SK-N-SH (cell line): ENCODE data around the gene MICAL2. TPM values are rescaled to one million over a fixed set of nuclear protein-coding genes. Genes with fewer than 3 reads are reported as not detected.
A peak's percentile ranks its signal among the peaks of the same experiment; 100 is the strongest.

Experiments used
- CTCF ChIA-PET: fragments of 300-600, 350-600 bp; formaldehyde crosslinking; extraction: SDS; loops from one replicate; lab custom pipeline; 2021; lab: Yijun Ruan, JAX
- POLR2A ChIA-PET: fragments of 350-600 bp; sonication (Branson Sonifier 250); formaldehyde crosslinking; extraction: SDS; loops from one replicate; lab custom pipeline; 2020; ENCODE audit warnings: antibody characterized with exemption, inconsistent platforms; lab: Yijun Ruan, JAX
- DNase-seq: peaks from one replicate; pipeline ENCODE4 v3.0.0; 2012
- H2AFZ ChIP-seq: fragments of 200-600 bp; sonication (generic); 2 replicates; pipeline ENCODE4 v1.8.1; 2016; ENCODE audit warnings: antibody characterized with exemption, mild to moderate bottlenecking, low read depth
- H3F3A ChIP-seq: fragments of 200-600 bp; sonication (generic); replicated peaks from 2 replicates; pipeline ENCODE3; 2016; ENCODE audit warnings: antibody characterized with exemption, mild to moderate bottlenecking; ENCODE audit not compliant: insufficient read depth
- H3K27ac ChIP-seq, 2 experiments: fragments of 200-500 bp in 1 of 2; fragments of 200-600 bp in 1 of 2; sonication (Bioruptor generic) in 1 of 2; sonication (generic), shearing (Covaris generic) in 1 of 2; 2 replicates each; pipeline versions ENCODE4 v1.5.1 to v1.6.1; 2014 to 2016; ENCODE audit warnings: low read depth in 2 of 2, inconsistent platforms in 1 of 2, low read length in 1 of 2, mild to moderate bottlenecking in 1 of 2, mixed read lengths in 1 of 2
- H3K27me3 ChIP-seq: fragments of 200-600 bp; sonication (generic), shearing (Covaris generic); 2 replicates; pipeline ENCODE4 v1.6.1; 2016; ENCODE audit warnings: mixed run types; ENCODE audit not compliant: insufficient read depth
- H3K36me3 ChIP-seq, 2 experiments: fragments of 200-500 bp in 1 of 2; fragments of 200-600 bp in 1 of 2; sonication (Bioruptor generic) in 1 of 2; sonication (generic) in 1 of 2; replicated peaks in 1 of 2; 2 replicates each; pipeline versions ENCODE3 to v1.5.1; 2014 to 2016; ENCODE audit warnings: low read length in 1 of 2, mild to moderate bottlenecking in 1 of 2; ENCODE audit not compliant: insufficient read depth in 2 of 2, control insufficient read depth in 1 of 2
- H3K4me1 ChIP-seq, 2 experiments: fragments of 200-500 bp in 1 of 2; fragments of 200-600 bp in 1 of 2; sonication (Bioruptor generic) in 1 of 2; sonication (generic), shearing (Covaris generic) in 1 of 2; 2 replicates each; pipeline versions ENCODE4 v1.5.1 to v1.6.1; 2014 to 2016; ENCODE audit warnings: low read depth in 1 of 2, low read length in 1 of 2, mixed run types in 1 of 2; ENCODE audit not compliant: insufficient read depth in 2 of 2, control insufficient read depth in 1 of 2
- H3K4me2 ChIP-seq: fragments of 200-600 bp; sonication (generic), shearing (Covaris generic); 2 replicates; pipeline ENCODE4 v1.6.1; 2017; ENCODE audit warnings: mixed run types
- H3K4me3 ChIP-seq, 2 experiments: fragments of 200-500 bp in 1 of 2; fragments of 200-600 bp in 1 of 2; sonication (Bioruptor generic) in 1 of 2; sonication (generic), shearing (Covaris generic) in 1 of 2; 2 replicates each; pipeline versions ENCODE4 v1.5.1 to v1.8.1; 2014 to 2016; ENCODE audit warnings: low read depth in 2 of 2, inconsistent platforms in 1 of 2, low read length in 1 of 2, mild to moderate bottlenecking in 1 of 2, mixed read lengths in 1 of 2, moderate library complexity in 1 of 2
- H3K79me2 ChIP-seq: fragments of 200-600 bp; sonication (generic); 2 replicates; pipeline ENCODE4 v1.8.1; 2017; ENCODE audit warnings: mild to moderate bottlenecking; ENCODE audit not compliant: insufficient read depth
- H3K9ac ChIP-seq: fragments of 200-600 bp; sonication (generic); 2 replicates; pipeline ENCODE4 v1.6.1; 2017; ENCODE audit warnings: mixed run types
- H3K9me2 ChIP-seq: fragments of 200-600 bp; sonication (generic); 2 replicates; pipeline ENCODE4 v1.6.1; 2017; ENCODE audit warnings: mixed run types
- H3K9me3 ChIP-seq: fragments of 200-600 bp; sonication (generic); 2 replicates; pipeline ENCODE4 v1.6.1; 2017; ENCODE audit warnings: mixed run types, mild to moderate bottlenecking, moderate library complexity
- H4K20me1 ChIP-seq: fragments of 200-600 bp; sonication (generic); 2 replicates; pipeline ENCODE4 v1.6.1; 2017; ENCODE audit warnings: mild to moderate bottlenecking, mixed run types; ENCODE audit not compliant: insufficient read depth
- CTCF ChIP-seq: fragments of 200-600 bp; sonication (generic); IDR thresholded peaks from 2 replicates; pipeline ENCODE4 v1.6.1; 2017; ENCODE audit warnings: antibody characterized with exemption, mild to moderate bottlenecking, moderate library complexity
- FOSL2 ChIP-seq: IDR thresholded peaks from 2 replicates; pipeline ENCODE4 v1.4.0; 2012; ENCODE audit warnings: low read depth, mild to moderate bottlenecking, moderate library complexity, borderline replicate concordance
- GATA2 ChIP-seq: sonication (generic); formaldehyde crosslinking; IDR thresholded peaks from 2 replicates; pipeline ENCODE4 v1.5.0; 2020; ENCODE audit warnings: mild to moderate bottlenecking, missing genetic modification reagents
- IRF3 ChIP-seq: fragments of 150-350 bp; IDR thresholded peaks from 2 replicates; pipeline ENCODE4 v1.6.1; 2016; ENCODE audit warnings: mild to moderate bottlenecking, low read depth, low read length
- MEF2A ChIP-seq: IDR thresholded peaks from 2 replicates; pipeline ENCODE4 v1.4.0; 2012; ENCODE audit warnings: low read depth, borderline replicate concordance
- PBX3 ChIP-seq: IDR thresholded peaks from 2 replicates; pipeline ENCODE4; 2012
- POLR2AphosphoS5 ChIP-seq: IDR thresholded peaks from 2 replicates; pipeline ENCODE4 v1.6.1; 2012; ENCODE audit warnings: low read depth, low read length
- SIN3A ChIP-seq: IDR thresholded peaks from 2 replicates; pipeline ENCODE4 v1.6.1; 2012; ENCODE audit warnings: low read depth, mild to moderate bottlenecking, low read length, moderate library complexity, borderline replicate concordance
- SMC3 ChIP-seq: IDR thresholded peaks from 2 replicates; pipeline ENCODE4 v1.6.1; 2012; ENCODE audit warnings: low read depth, low read length, improper control_type of control experiment
- TCF12 ChIP-seq: IDR thresholded peaks from 2 replicates; pipeline ENCODE4 v1.4.0; 2012
- USF2 ChIP-seq: fragments of 150-350 bp; IDR thresholded peaks from 2 replicates; pipeline ENCODE4 v1.6.1; 2017; ENCODE audit warnings: antibody characterized with exemption, low read length, low read depth, borderline replicate concordance
- YY1 ChIP-seq: IDR thresholded peaks from 2 replicates; pipeline ENCODE4 v1.4.0; 2012; ENCODE audit warnings: low read depth, mild to moderate bottlenecking
- WGBS: methylation state at CpG from one replicate; pipeline ENCODE4 v1.1.6; 2017; ENCODE audit warnings: low lambda C conversion rate; 5-methylcytosine and 5-hydroxymethylcytosine counted together
- polyA plus RNA-seq, 3 experiments: library from polyadenylated mRNA; depleted of rRNA; stranded (reverse); fragments of >200 nt; gene quantifications; 2 replicates each; pipeline ENCODE4 v1.2.3, GENCODE V29; 2012

Gene MICAL2
- polyA plus RNA-seq, 1 of the 3 experiments (the other 2 are of a cell fraction) = 54.6 TPM

GRCh38 chr11:12088531-12088930, 21.9 kb upstream of the MICAL2 start:
- Histone ChIP-seq H3K4me2 (peak overlapping the region; percentile 92), H3K27me3 (no peaks in the 10 kb centered on the region), H3K4me3 (peak overlapping the region in 1 of 2 experiments; percentile 63; a peak in 2 of 4 replicates), H3K79me2 (peaks cover 28% of the 10 kb centered on the region; the same call in 1 of the 2 replicates), H3K9ac (peak overlapping the region; percentile 100), H4K20me1 (no peaks in the 10 kb centered on the region), H3K4me1 (peaks cover 6 to 52% of the 10 kb centered on the region in 2 experiments; a peak in 3 of 4 replicates), H3K9me2 (no peaks in the 10 kb centered on the region), H2AFZ (no peak overlapping the region), H3K9me3 (no peaks in the 10 kb centered on the region), H3F3A (peaks cover 84% of the 10 kb centered on the region), H3K36me3 (no peaks in the 10 kb centered on the region), H3K27ac (peak overlapping the region; percentile 90 to 100; a peak in 3 of 4 replicates)
- DNase-seq = no peak
- ChIA-PET CTCF (interaction anchor here (1.0 to 2.9 kb wide), 4 partner anchors 35 to 194 kb away, joined by 3 to 10 read pairs (median 4); no protein-coding TSS in a partner anchor), POLR2A (no interaction called here)
- TF ChIP-seq IRF3 (no peak), CTCF (no peak), GATA2 (no peak), MEF2A (no peak), SIN3A (no peak), FOSL2 (no peak), SMC3 (no peak), USF2 (no peak), TCF12 (no peak), POLR2AphosphoS5 (no peak)
- 93% methylated on average over 9 of the region's 9 CpGs for WGBS

GRCh38 chr11:12089041-12089440, 21.3 kb upstream of the MICAL2 start:
- peak overlapping the region; percentile 92 for H3K4me2 ChIP-seq
- peak overlapping the region; percentile 35 to 100; a peak in 3 of 4 replicates for H3K27ac ChIP-seq
- DNase-seq = no peak
- TF ChIP-seq POLR2AphosphoS5 (no peak), PBX3 (no peak), YY1 (peak; percentile 0; the same call in 1 of the 2 replicates)
- H2AFZ ChIP-seq = no peak overlapping the region
- H4K20me1 ChIP-seq = no peaks in the 10 kb centered on the region
- no peaks in the 10 kb centered on the region for H3K9me2 ChIP-seq
- H3F3A ChIP-seq = peaks cover 88% of the 10 kb centered on the region
- H3K9me3 ChIP-seq = no peaks in the 10 kb centered on the region
- ChIA-PET CTCF (interaction anchor here (1.0 to 2.9 kb wide), 4 partner anchors 35 to 193 kb away, joined by 3 to 10 read pairs (median 3); no protein-coding TSS in a partner anchor), POLR2A (no interaction called here)
- no peaks in the 10 kb centered on the region for H3K36me3 ChIP-seq
- peaks cover 24% of the 10 kb centered on the region; the same call in 1 of the 2 replicates for H3K79me2 ChIP-seq
- H3K27me3 ChIP-seq = no peaks in the 10 kb centered on the region
- peaks cover 6 to 52% of the 10 kb centered on the region in 2 experiments; a peak in 3 of 4 replicates for H3K4me1 ChIP-seq
- WGBS = 62% methylated on average over 4 of the region's 4 CpGs
- H3K4me3 ChIP-seq = no peak overlapping the region
- peak overlapping the region; percentile 100 for H3K9ac ChIP-seq
